Natural killer cell treated with Interleukin-12 subunit alpha and Interleukin-12 subunit beta and Interleukin-15 and Interleukin-18, amount 100 ng/mL, for 72 hours (primary cell): ENCODE measurements around the gene DGCR6L. TPM values are rescaled to one million over a fixed set of nuclear protein-coding genes. Genes with fewer than 3 reads are reported as not detected.
A peak's percentile ranks its signal among the peaks of the same experiment; 100 is the strongest.
"Not testable (repeated sequence)": the region's sequence is repeated elsewhere in the genome, so short reads cannot be mapped to it uniquely, and the experiment has no call there.

Experiments used
- ATAC-seq, 2 donors: fragments of 150-1000 bp; cut with Tn5 transposase in 1 of 2; sonication (Bioruptor Pico), chemical (Tn5 transposase) in 1 of 2; 2 replicates each; pipeline ENCODE4 v1.10.0; 2021
- DNase-seq: peaks from one replicate; pipeline ENCODE4 v3.0.0; 2022; ENCODE audit warnings: low spot score
- H3K27ac Mint-ChIP-seq, 2 donors: 1 replicate in 1 of 2; 2 replicates in 1 of 2; pipeline ENCODE4 v1.8.0; 2022; ENCODE audit warnings: mixed read lengths in 2 of 2, mild to moderate bottlenecking in 1 of 2, moderate library complexity in 1 of 2
- H3K27me3 Mint-ChIP-seq, 2 donors: 1 replicate in 1 of 2; 2 replicates in 1 of 2; pipeline ENCODE4 v1.8.0; 2022; ENCODE audit warnings: mixed read lengths in 2 of 2
- H3K36me3 Mint-ChIP-seq: one replicate; pipeline ENCODE4 v1.8.0; 2022; ENCODE audit warnings: mixed read lengths
- H3K4me1 Mint-ChIP-seq, 2 donors: 1 replicate in 1 of 2; 2 replicates in 1 of 2; pipeline ENCODE4 v1.8.0; 2022; ENCODE audit warnings: low read depth in 2 of 2, mixed read lengths in 2 of 2, mild to moderate bottlenecking in 1 of 2
- H3K4me3 Mint-ChIP-seq: one replicate; pipeline ENCODE4 v1.8.0; 2022; ENCODE audit warnings: mixed read lengths
- H3K9me3 Mint-ChIP-seq: 2 replicates; pipeline ENCODE4 v1.8.0; 2022; ENCODE audit warnings: mixed read lengths
- total RNA-seq, 2 donors: library from RNA; stranded (reverse); gene quantifications; one replicate each; pipeline ENCODE4 v1.2.3, GENCODE V29; 2022

DGCR6L gene
- total RNA-seq, 2 donors from 2014 or later = 18.7 to 27.2 TPM

DNA sequence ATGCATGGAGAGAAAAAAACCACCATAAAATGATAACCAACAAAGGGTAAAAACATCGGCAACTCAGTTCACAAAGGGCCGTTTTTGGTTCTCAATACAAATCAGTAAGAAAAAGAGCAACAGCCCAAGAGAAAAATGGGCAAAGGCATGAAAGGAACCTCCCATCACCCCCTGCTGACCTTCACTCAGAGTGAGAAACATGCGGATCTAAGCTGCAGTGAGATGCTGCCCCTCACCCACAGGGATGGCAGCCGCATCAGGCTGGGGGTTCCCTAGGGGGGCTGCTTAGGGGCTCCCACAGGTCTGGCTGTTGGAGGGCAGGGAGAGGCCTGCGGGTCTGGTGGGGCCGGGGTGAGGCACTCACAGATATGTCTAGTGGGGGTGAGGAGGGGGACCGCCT, 44.5 kb downstream of the DGCR6L start:
- H3K36me3 Mint-ChIP-seq, H3K4me1 Mint-ChIP-seq, H3K27ac Mint-ChIP-seq, H3K27me3 Mint-ChIP-seq, ATAC-seq, H3K4me3 Mint-ChIP-seq, DNase-seq, H3K9me3 Mint-ChIP-seq: not testable (repeated sequence)

GRCh38 chr22:20274374-20274773, 45.5 kb downstream of the DGCR6L start:
- ATAC-seq, H3K36me3 Mint-ChIP-seq, H3K9me3 Mint-ChIP-seq, H3K4me1 Mint-ChIP-seq, H3K27me3 Mint-ChIP-seq, H3K27ac Mint-ChIP-seq, DNase-seq, H3K4me3 Mint-ChIP-seq: not testable (repeated sequence)

GRCh38 chr22:20273758-20274181, 46.1 kb downstream of the DGCR6L start:
- Mint-ChIP-seq H3K4me1 (peaks cover 0 to 7% of the 10 kb centered on the region in 2 donors), H3K27ac (no peak overlapping the region), H3K9me3 (no peaks in the 10 kb centered on the region), H3K36me3 (no peaks in the 10 kb centered on the region), H3K27me3 (peaks cover 0 to 3% of the 10 kb centered on the region in 2 donors), H3K4me3 (no peak overlapping the region)
- DNase-seq = no peak
- ATAC-seq = no peak

DNA sequence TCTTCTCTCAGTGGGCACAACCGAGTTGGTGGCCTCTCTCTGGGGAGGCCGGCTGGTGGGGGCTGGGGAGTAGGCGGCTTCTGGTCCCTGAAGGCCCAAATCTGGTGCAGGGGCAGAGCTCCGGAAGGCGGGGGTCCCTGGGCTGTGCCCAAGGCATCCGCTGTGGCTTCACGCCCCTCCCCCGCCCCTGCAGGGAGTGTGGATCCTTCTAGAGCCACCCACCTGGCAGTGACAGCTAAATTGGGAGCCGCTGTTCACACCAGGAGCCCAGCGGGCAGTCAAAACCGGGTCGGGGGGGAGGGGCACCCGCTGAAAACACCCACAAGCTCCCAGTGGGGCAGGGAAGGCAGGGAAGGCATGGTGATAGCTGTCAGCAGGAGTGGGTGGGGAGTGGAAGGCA, 47.2 kb downstream of the DGCR6L start:
- ATAC-seq (no peak), DNase-seq (no peak)
- Mint-ChIP-seq H3K27me3 (peaks cover 0 to 3% of the 10 kb centered on the region in 2 donors), H3K4me1 (peaks cover 0 to 8% of the 10 kb centered on the region in 2 donors), H3K4me3 (no peak overlapping the region), H3K27ac (no peak overlapping the region), H3K9me3 (no peaks in the 10 kb centered on the region), H3K36me3 (no peaks in the 10 kb centered on the region)

DNA sequence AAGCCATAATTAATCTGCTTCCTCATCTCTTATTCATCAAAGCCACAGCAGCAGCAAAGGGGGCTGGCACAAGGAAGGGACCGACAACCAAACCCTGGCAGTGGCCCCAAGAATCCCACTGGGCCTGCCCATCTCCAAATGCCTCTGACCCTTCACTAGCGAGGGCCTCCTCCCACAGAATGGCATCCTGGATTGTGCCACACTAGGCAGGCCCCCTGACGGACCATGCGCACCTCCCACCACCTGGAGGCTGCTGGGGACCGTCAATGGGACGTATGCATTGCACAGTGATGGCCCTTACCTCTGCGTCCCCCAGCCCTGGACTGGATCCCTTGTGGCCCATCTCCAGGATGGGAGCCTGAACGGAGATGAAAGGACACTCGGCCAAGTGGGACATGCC, 47.7 kb downstream of the DGCR6L start:
- no peaks in the 10 kb centered on the region for H3K36me3 Mint-ChIP-seq
- no peak for ATAC-seq
- no peaks in the 10 kb centered on the region for H3K9me3 Mint-ChIP-seq
- peaks cover 0 to 3% of the 10 kb centered on the region in 2 donors for H3K27me3 Mint-ChIP-seq
- DNase-seq = no peak
- H3K27ac Mint-ChIP-seq = no peak overlapping the region
- H3K4me3 Mint-ChIP-seq = no peak overlapping the region
- peaks cover 0 to 8% of the 10 kb centered on the region in 2 donors for H3K4me1 Mint-ChIP-seq

GRCh38 chr22:20271114-20271994, 48.5 kb downstream of the DGCR6L start:
- Mint-ChIP-seq H3K27ac (no peak overlapping the region), H3K4me1 (peaks cover 0 to 5% of the 10 kb centered on the region in 2 donors), H3K4me3 (no peak overlapping the region), H3K9me3 (no peaks in the 10 kb centered on the region), H3K36me3 (no peaks in the 10 kb centered on the region), H3K27me3 (peaks cover 0 to 3% of the 10 kb centered on the region in 2 donors)
- DNase-seq (no peak), ATAC-seq (no peak)

GRCh38 chr22:20270190-20271113, 49.4 kb downstream of the DGCR6L start:
- not testable (repeated sequence) for DNase-seq, H3K36me3 Mint-ChIP-seq, H3K4me3 Mint-ChIP-seq, H3K4me1 Mint-ChIP-seq, ATAC-seq, H3K27ac Mint-ChIP-seq, H3K27me3 Mint-ChIP-seq, H3K9me3 Mint-ChIP-seq

- not testable (repeated sequence) for H3K36me3 Mint-ChIP-seq, H3K27ac Mint-ChIP-seq, DNase-seq, ATAC-seq, H3K9me3 Mint-ChIP-seq, H3K27me3 Mint-ChIP-seq, H3K4me3 Mint-ChIP-seq, H3K4me1 Mint-ChIP-seq
These were observed 50.2 kb downstream of the DGCR6L start for GRCh38 chr22:20269673-20270072.

DNA sequence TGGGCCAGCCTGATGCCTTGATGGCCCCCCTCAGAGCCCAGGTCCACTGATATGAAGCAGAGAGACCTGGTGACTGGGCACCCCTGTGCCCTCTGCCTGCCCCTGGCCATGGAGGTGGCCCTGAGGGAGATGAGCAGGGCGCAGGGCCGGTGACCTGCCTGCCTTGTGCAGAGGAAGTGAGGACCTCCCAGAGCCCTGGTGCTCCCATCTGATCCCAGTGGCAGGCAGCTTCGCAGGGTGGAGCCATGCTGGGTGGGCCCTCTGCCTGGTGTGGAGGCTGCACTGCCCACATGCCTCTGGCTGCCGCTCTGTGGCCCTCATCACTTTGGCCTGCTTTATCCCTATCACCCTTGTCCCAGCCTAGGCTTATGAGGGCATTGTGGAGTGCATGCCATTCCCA, 50.7 kb downstream of the DGCR6L start:
- H3K27me3 Mint-ChIP-seq, H3K4me3 Mint-ChIP-seq, H3K27ac Mint-ChIP-seq, H3K4me1 Mint-ChIP-seq, DNase-seq, H3K36me3 Mint-ChIP-seq, ATAC-seq, H3K9me3 Mint-ChIP-seq: not testable (repeated sequence)

DNA sequence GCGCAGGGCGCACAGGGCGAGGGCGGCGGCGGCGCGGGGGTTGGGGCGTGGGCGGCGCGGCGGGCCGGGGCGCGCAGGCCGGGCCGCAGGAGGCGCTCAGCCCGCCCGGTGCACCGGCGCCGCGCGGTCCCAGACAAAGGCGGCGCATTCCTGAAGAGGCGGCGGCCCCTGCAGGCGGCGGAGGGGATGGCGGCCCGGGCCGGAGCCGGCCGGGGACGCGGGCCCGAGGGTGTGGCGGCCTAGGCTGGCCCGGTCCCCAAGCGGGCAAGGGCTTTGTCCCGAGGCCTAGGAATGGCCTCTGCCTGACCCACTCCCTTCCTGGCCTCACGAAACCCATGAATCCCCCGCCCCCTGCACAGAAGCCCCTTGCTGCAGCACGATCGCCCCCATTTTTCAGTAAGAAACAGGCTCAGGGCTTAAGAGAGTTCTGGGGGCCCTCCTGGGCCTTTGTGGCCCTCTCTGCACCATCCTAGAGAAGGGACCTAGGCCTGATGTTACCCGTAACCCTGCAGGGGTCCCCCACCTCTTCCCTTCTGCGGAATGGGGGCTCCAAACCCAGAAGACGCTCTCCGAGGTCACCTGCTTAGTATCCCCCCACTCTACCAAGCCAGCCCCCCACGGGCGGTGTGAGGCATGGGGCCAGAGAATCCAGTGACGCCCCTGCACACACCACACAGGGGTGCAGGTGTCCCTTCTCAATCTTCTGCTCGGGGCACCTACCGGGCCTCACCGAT, 51.4 kb downstream of the DGCR6L start, which contains the start of gene RTN4R:
TSS of gene RTN4R (minus strand) at position 40 of the 734 bp plus-strand sequence. CDS start 226 bp downstream, outside the sequence.
- H3K36me3 Mint-ChIP-seq = no peaks in the 10 kb centered on the region
- ATAC-seq (peak; percentile 82 to 87), DNase-seq (no peak)
- peak within 1 kb of the TSS; percentile 54 for H3K4me3 Mint-ChIP-seq
- H3K27me3 Mint-ChIP-seq = peaks cover 0 to 3% of the 10 kb centered on the region in 2 donors
- H3K27ac Mint-ChIP-seq = no peak within 1 kb of the TSS
- no peaks in the 10 kb centered on the region for H3K9me3 Mint-ChIP-seq
- peaks cover 0 to 5% of the 10 kb centered on the region in 2 donors for H3K4me1 Mint-ChIP-seq

GRCh38 chr22:20267441-20268278, 52.2 kb downstream of the DGCR6L start:
- no peaks in the 10 kb centered on the region for H3K9me3 Mint-ChIP-seq
- H3K4me1 Mint-ChIP-seq = peaks cover 0 to 5% of the 10 kb centered on the region in 2 donors
- peaks cover 0 to 3% of the 10 kb centered on the region in 2 donors for H3K27me3 Mint-ChIP-seq
- no peaks in the 10 kb centered on the region for H3K36me3 Mint-ChIP-seq
- peak in 1 of 2 donors; percentile 1 for ATAC-seq
- no peak overlapping the region for H3K27ac Mint-ChIP-seq
- no peak overlapping the region for H3K4me3 Mint-ChIP-seq
- DNase-seq = no peak

DNA sequence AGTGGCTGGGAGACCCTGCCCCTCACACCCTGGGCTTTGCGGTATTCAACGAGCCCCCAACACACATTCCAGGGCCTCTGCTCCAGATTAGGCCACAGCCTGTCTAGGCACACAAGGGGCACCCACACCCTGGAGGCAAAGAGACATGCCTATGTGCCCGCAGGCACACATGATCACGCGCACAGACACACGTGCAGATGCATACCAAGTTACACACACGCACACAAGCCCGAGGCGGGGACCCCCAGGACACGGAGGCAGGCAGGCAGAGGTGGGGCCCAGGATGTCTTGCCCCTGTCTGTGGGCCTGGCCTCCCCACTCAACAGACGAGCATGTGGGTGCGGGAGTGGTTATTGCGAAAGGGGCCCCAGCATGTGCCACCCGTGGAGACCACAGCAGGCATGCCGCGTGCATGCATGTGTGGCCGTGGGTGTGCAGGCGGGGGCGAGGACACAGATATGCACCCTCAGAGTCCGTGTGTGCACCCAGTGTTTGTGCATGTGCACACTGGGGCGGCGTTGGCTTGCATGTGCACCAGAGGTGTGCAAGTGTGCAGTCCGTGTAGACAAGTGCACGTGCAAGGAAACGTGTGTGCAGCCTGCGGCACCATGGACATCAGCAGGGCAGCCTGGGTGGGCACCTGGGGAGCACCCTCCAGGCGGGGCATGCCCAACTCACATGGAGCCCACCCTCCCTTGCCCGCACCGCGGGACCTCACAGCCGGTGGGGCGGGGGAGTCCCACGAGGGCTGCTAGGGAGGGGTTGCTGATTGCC, 53.0 kb downstream of the DGCR6L start:
- peak overlapping the region; percentile 57 for H3K4me3 Mint-ChIP-seq
- DNase-seq, H3K36me3 Mint-ChIP-seq, H3K27ac Mint-ChIP-seq, H3K27me3 Mint-ChIP-seq, ATAC-seq, H3K4me1 Mint-ChIP-seq, H3K9me3 Mint-ChIP-seq: not testable (repeated sequence)
